Kidney tubule cell (primary cell): ENCODE measurements around the gene LNX2.
A peak's percentile ranks its signal among the peaks of the same experiment; 100 is the strongest.

Experiments
- DNase-seq: peaks from one replicate; pipeline ENCODE4 v3.0.0-alpha.2; 2018; ENCODE audit warnings: low spot score

The LNX2 gene

DNA sequence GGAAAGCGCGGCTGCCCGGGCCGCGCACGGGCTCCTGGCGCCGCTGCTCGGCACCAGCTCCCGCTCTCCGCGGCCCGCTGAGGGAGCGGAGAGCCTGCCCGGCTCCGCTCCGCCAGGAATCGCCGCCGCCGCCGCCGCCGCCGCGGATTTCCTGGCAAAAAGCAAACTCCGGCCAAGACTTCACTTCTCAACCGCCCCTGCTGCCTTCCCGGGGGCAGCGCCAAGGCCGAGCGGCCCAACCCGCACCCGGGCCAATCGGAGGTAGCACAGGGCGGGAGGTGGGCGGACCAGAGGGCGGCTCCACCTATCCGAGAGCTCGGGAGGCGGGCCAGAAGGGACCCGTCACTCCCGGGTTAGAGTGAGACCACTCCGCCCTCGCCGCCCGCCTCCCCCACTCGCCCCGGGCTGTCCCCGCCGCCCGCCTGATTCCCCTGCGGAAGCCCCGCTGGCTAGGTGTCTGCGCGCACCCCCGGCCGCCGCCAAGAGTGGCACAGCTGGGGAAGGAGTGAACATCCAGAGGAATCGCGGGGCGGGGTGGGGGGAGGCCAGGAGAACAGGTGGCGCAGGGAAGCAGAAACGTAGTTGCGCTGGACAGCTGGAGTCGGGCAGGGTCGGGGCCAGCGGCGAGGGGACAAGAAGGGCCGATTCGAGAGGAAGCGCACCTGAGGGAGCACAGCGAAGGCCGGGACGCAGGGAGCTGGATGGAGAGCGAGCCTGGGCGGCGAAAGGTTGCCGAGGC lies at the start of gene LNX2:
TSS of gene LNX2 (minus strand) at position 153 of the 739 bp plus-strand sequence. CDS start 38,826 bp downstream, outside the sequence.
- peak; percentile 98 for DNase-seq

GRCh38 chr13:27667946-27668345 lies 47.6 kb upstream of the LNX2 start:
- DNase-seq: no peak

- DNase-seq: no peak
These were observed 46.6 kb upstream of the LNX2 start for GRCh38 chr13:27666951-27667350.

DNA sequence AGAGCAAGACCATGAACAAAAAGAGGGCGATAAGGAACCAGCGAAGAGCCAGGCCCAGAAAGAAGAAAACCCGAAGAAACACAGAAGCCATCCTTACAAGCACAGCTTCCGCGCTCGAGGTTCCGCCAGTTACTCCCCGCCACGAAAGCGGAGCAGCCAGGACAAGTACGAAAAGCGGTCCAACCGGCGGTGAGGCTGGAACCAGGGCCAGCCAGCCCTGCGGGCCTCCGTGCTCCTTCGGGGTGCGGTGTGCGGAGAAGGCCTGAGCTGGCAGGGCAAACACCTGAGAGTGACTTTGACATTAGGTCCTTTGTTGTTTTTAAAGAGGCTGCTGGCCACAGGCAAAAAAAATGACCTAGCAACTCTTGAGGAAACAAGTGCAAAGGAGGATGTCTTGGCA lies 45.4 kb upstream of the LNX2 start:
- no peak for DNase-seq

DNA sequence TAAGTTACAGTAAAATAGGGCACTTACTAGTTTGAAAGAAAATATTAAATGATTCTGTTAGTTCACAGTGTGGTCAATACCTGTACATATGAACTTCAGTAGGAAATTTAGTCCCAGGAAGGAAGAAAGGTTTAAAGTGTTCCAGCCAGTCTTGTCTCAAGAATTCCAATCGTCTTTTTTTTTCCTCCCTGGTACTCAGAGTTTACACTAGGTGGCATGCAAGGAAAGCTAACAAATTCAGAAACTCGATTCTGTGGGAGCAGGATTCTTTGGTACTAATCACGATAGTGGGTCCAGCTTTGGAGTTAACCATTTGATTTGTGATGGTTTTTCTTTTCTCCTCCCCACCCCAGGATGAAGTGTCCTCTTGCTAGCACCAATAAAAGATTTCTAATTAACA lies 45.0 kb upstream of the LNX2 start:
- DNase-seq: no peak

DNA sequence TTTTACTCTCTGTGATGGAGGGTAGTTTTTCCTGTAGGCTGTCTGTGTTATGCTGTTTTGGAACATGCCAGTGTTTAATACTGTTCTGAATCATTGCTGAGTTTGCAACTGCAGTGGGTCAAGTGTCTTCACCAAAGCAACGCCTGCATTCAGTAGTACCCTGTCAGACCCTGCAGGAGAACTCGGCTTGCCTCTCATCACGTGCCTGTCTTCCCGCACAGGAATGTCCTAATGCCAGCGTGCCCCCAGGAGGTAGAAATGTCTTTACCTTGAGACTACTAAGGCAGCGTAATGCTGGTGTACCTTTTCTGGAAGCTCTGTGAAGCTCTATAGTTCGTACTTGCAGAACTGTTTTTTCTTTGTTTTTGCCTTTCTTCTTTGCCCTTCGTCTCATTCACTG lies 43.6 kb upstream of the LNX2 start:
- DNase-seq: peak; percentile 17

DNA sequence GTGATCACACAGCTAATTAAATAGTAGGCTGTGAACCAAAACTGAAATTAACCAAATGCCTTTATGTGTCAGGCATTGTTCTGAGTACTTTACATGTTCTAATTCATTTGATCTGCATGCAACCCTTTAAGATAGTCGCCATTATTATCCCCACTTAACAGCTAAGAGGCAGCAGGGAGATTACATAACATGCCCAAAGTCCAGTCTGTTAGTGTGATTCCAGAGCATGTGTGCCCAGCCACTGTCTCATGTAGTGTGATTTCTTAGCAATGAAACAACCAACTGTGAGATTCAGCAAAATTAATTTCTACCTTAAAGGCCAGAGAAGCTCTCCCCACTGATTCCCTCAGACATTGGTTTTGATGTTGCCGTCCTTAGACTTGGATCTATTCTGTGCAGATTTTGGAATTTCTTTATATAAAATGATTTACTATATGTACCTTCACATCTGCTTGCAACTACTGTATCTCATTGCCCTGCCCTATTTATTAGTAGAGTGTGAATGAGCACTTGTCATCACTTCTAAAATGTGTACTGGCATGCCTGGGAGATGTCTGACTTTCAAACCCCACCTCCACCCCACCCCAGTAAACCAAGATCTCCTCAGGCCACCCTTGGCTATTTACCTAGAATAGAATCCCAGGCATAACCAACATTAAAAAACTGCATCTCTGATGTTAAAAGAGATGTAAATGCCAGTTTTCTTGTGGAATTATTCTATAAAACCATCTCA lies 42.6 kb upstream of the LNX2 start:
- DNase-seq: no peak

DNA sequence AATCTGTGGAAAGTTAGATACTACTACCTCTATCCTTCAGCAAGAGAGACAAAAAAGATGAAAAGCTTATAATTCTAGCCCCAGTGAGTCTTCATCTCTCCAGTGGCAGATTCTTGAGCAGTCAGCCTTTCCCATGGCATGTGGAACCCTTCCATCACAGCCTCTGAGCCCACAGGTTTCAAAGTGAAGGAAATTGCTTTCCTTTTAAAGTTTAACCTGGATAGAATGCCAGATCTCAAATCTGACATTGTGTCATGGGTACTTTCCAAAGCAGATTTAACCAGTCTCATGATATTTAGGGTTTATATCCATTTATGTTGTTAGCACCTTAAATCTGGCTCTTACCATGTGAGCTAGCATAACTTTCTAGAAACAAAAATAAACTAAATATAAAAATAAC lies 40.7 kb upstream of the LNX2 start:
- peak; percentile 61 for DNase-seq

DNA sequence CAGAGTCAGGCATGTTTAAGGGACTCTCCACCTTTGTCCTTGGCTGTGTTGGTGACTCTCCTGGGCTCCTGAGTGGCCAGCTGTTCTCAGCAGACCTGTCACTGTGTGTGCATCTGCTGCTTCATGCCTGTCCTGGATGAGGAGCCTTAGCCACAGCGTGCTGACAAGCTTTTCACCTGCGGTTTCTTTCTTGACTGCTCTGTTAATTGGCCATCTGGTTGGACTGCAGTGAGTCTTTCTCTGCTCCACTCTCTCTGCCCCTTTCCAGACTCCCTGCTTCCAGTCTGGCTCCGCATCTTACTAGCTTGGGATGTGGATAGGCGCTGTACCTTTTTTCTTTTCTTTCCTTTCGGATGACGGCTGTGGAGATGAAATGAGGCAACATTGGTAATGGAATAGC lies 40.2 kb upstream of the LNX2 start:
- DNase-seq: no peak

- peak; percentile 37 for DNase-seq
These were observed 39.0 kb upstream of the LNX2 start for GRCh38 chr13:27659145-27659865.

DNA sequence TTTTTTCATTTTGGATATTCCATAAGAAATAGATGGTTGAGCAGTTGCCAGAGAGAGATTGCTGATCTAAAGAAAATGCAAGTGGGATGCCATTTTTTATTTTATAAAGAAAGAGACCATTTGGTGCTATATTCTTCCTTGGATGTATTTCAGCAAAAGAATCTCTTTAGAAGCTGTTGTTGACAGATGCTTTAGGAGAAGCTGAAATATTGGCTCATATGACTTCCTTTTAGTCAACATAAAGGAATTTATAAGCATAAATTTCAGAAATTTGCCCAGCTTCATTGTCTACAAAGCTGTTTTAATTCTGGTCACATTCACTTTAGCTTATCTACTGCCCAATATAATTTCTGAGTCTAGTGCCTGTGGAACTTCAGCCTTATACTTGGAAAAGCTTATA lies 38.2 kb upstream of the LNX2 start:
- no peak for DNase-seq

- no peak for DNase-seq
These were observed 37.4 kb upstream of the LNX2 start for GRCh38 chr13:27657724-27658123.

DNA sequence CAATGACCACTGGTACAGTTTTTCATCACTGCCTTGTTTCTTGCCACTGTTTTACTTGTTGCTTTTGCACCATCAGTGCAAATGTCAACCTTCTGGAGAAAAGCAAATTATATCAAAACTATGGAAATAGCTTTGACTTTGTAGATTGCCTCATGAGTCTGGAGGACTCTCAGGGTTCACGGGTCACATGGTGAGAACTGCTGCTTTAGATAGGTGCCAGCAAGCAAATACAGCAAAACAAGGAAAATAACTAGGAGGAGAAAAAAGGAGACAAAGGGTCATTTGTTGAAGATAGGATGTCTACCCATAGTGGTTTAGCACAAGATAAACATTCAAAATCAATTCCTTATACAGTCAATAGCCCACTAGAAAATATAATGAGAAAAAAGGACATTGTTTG lies 34.5 kb upstream of the LNX2 start:
- no peak for DNase-seq

- DNase-seq: no peak
These were observed 33.7 kb upstream of the LNX2 start for GRCh38 chr13:27654059-27654458.

- no peak for DNase-seq
These were observed 30.0 kb upstream of the LNX2 start for GRCh38 chr13:27650312-27650711.

DNA sequence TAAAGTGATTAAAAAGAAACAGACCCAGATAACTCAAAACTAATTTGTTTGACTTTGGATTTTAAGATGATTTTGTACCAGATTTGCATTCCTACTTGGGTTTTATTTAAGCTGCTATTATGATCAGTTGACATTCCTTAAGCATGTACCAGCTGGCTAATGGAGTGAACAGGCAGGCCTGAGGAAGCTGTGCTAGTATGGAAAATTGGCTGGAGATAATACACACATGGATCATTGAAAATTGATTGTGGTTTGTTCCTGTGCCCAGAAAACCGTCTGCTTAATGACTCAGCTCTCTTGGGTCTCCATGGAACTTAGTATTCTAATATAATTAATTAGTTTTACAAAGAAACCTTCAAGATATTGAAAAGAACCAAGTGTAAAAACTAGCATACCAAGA lies 24.0 kb upstream of the LNX2 start:
- DNase-seq: peak; percentile 28

- no peak for DNase-seq
These were observed 23.2 kb upstream of the LNX2 start for GRCh38 chr13:27643334-27644132.

DNA sequence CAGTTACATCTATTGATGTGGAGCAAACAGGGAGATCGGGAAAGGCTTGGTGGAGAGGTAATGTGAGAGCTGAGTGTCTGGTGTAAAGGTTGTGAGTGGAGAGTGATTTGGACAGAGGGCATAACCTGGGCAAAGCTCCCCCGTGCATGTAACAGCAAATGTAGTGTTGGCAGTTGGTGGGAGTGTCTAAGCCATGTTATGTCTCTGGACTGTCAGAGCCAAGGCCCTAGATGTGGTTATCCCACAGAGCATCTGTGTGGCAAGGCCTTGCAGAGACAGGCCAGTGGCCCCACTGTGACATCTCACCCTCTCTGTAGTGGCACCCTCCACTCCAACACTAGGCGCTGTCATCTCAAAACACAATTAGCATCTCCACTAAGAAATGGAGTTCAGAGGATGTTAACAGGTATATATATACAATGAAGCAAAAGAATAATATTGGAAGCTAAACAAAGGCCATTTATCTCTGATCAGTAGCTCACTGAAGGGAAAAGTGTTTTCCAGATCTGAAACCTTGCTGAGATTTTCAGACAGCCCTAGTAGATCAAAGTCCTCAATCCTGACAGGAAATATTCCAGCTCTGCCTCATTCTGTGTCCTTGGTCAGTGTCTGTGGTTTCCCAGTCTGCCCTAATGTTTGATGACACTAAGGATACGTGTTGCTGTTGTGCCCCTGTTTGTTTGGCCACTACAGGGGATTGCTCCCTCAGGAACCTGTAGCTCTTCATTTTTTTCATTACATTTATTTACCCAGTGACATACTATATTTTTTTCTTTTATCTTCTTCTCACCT lies 21.6 kb upstream of the LNX2 start:
- DNase-seq: peak; percentile 17

DNA sequence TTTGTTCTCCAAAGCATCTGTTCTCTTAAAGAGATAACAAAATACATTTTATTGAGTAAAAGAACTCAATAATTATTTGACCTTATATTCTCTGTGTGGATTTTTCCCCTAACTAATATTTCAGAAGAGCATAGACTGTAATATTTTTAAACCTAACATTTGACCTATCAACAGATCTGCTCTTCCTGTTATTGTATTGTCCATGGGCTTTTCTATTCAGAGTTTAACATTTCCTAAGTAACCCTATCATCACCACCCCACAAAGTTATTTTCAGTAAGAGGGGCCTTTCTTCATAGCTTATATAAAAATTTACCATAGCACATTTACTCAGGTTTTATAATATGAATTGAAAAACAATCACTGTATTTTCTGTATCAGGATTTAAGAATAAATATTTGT lies 18.9 kb upstream of the LNX2 start:
- no peak for DNase-seq

GRCh38 chr13:27638521-27638920 lies 18.2 kb upstream of the LNX2 start:
- no peak for DNase-seq

- DNase-seq: no peak
These were observed 17.7 kb upstream of the LNX2 start for GRCh38 chr13:27638001-27638400.

DNA sequence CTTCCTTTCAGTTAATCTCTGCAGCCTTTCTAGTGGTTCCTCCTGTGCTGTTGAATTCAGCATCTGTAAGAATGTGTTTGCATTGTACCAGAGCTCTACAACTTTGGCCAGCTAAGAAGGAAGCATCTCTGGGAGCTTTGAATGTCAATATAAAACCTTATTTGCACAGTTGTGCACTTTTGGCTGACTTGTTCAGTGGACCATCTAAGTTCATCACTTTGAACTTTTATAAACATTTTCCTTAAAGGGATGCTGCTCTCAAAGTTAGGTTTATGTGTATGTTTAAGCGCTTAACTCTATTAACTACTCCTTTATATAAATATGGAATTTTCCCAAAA lies 16.9 kb upstream of the LNX2 start:
- DNase-seq: no peak
